Kidney (tissue), 14 donors: ENCODE data around the gene ARHGAP11A. TPM values are rescaled to one million over a fixed set of nuclear protein-coding genes. Genes with fewer than 3 reads are reported as not detected.
A peak's percentile ranks its signal among the peaks of the same experiment; 100 is the strongest.

Experiments used
- DNase-seq, 5 donors: peaks; one replicate each; pipeline ENCODE4 v3.0.0-alpha.2; 2013 to 2020
- FAIRE-seq: peaks from 2 replicates; lab custom pipeline; 2012; peaks lifted over from hg19 to GRCh38; lab: Jason Lieb, UNC
- H3K27ac ChIP-seq, 2 donors: one replicate each; pipeline ENCODE4 v1.7.0; 2013; ENCODE audit warnings: low read depth in 2 of 2, low read length in 2 of 2, inconsistent platforms in 1 of 2
- H3K27me3 ChIP-seq: one replicate; pipeline ENCODE4 v1.7.1; 2013; ENCODE audit warnings: low read length, inconsistent platforms; ENCODE audit not compliant: control insufficient read depth, insufficient read depth
- H3K36me3 ChIP-seq, 3 donors: one replicate each; pipeline versions ENCODE4 v1.7.0 to v1.7.1; 2013; ENCODE audit warnings: low read length in 3 of 3, control low read depth in 1 of 3, inconsistent platforms in 1 of 3; ENCODE audit not compliant: insufficient read depth in 3 of 3, control insufficient read depth in 2 of 3
- H3K4me1 ChIP-seq, 3 donors: one replicate each; pipeline versions ENCODE4 v1.7.0 to v1.7.1; 2013; ENCODE audit warnings: low read length in 3 of 3, inconsistent platforms in 1 of 3, low read depth in 1 of 3; ENCODE audit not compliant: control insufficient read depth in 2 of 3, insufficient read depth in 2 of 3
- H3K4me3 ChIP-seq, 3 donors: one replicate each; pipeline versions ENCODE4 v1.7.0 to v1.8.1; 2013; ENCODE audit warnings: low read length in 3 of 3, control low read depth in 1 of 3, inconsistent platforms in 1 of 3
- H3K9ac ChIP-seq, 3 donors: one replicate each; pipeline versions ENCODE4 v1.7.0 to v1.7.1; 2013; ENCODE audit warnings: low read length in 3 of 3, control low read depth in 1 of 3, inconsistent platforms in 1 of 3
- H3K9me3 ChIP-seq, 3 donors: one replicate each; pipeline versions ENCODE4 v1.7.0 to v1.7.1; 2013; ENCODE audit warnings: low read length in 3 of 3, control low read depth in 1 of 3, inconsistent platforms in 1 of 3; ENCODE audit not compliant: control insufficient read depth in 2 of 3, insufficient read depth in 1 of 3
- CTCF ChIP-seq: IDR thresholded peaks from 3 replicates; pipeline ENCODE4 v1.5.1; 2012; ENCODE audit warnings: mild to moderate bottlenecking, moderate library complexity, borderline replicate concordance; ENCODE audit not compliant: insufficient read depth; ENCODE audit errors: extremely low read depth
- intact Hi-C: fragments of 100-400 bp; cut with DNase I; formaldehyde crosslinking; loops from one replicate; pipeline ENCODE4 v1.11.1; 2022
- polyA plus RNA-seq: library from polyadenylated mRNA; stranded (reverse); fragments of 350-450 nt; fragmentation: Illumina TruSeq; extraction: RNeasy Lipid Tissue Mini Kit (QIAGEN cat#74804); gene quantifications from one replicate; pipeline ENCODE4 v1.2.3, GENCODE V29; 2014; ENCODE audit warnings: low read depth, low replicate concordance; ENCODE audit not compliant: insufficient read depth
- total RNA-seq: library from RNA; stranded (reverse); fragmentation: NEBNext Ultra II Directional; extraction: Animal tissue kit (Norgen Biotek cat#: 25700); gene quantifications from one replicate; pipeline ENCODE4 v1.2.1, GENCODE V29; 2021
- donor health status: control.
- donor health status: control.
- donor health status: control.
- donor health status: control.
- donor health status: control.
- donor health status: DM: yes; HTN: yes; CAD: no.
- donor health status: Normal renal cell carcinoma (clear cell type).

ARHGAP11A gene
- total and polyA plus RNA-seq, 2 donors from 2014 or later: 0.73 to 4.6 TPM

- H3K9me3 ChIP-seq: no peaks in the 10 kb centered on the region
- H3K36me3 ChIP-seq: no peaks in the 10 kb centered on the region
- H3K9ac ChIP-seq: no peak overlapping the region
- peak in 1 of 5 donors; percentile 29 for DNase-seq
- H3K27ac ChIP-seq: no peak overlapping the region
- H3K4me1 ChIP-seq: no peaks in the 10 kb centered on the region
- intact Hi-C loops: no loop called here
- H3K4me3 ChIP-seq: no peak overlapping the region
- no peaks in the 10 kb centered on the region for H3K27me3 ChIP-seq
- no peak for TF ChIP-seq CTCF
- FAIRE-seq: no peak
Observed at GRCh38 chr15:32688151-32688639, 72.9 kb downstream of the ARHGAP11A start.

Other genes with a start within 250 kb of the ARHGAP11A start
- gene GOLGA8K, start 212.2 kb upstream of the ARHGAP11A start, total RNA-seq: 1.6 TPM
- not detected for gene GOLGA8K, start 212.2 kb upstream of the ARHGAP11A start, polyA plus RNA-seq
- gene GOLGA8O, start 159.9 kb upstream of the ARHGAP11A start, total RNA-seq: 2.5 TPM
- 0.28 TPM for gene GOLGA8O, start 159.9 kb upstream of the ARHGAP11A start, polyA plus RNA-seq
- 14.7 TPM for gene GOLGA8N, start 22.0 kb upstream of the ARHGAP11A start, total RNA-seq
- 6.3 TPM for gene GOLGA8N, start 22.0 kb upstream of the ARHGAP11A start, polyA plus RNA-seq
- gene SCG5, start 26.2 kb downstream of the ARHGAP11A start, total RNA-seq: 1.3 TPM
- gene SCG5, start 26.2 kb downstream of the ARHGAP11A start, polyA plus RNA-seq: 1.6 TPM
- gene GREM1, start 102.5 kb downstream of the ARHGAP11A start, total RNA-seq: 4.8 TPM
- gene GREM1, start 102.5 kb downstream of the ARHGAP11A start, polyA plus RNA-seq: 0.15 TPM